HG02852 (cell line): ENCODE results near the gene CERS5.
"Not testable (repeated sequence)": the region's sequence is repeated elsewhere in the genome, so short reads cannot be mapped to it uniquely, and the experiment has no call there.

Experiments
- ATAC-seq: cut with Tn5 transposase; IDR thresholded peaks from one replicate; pipeline ENCODE4 v1.9.1; 2021; ENCODE audit warnings: mild to moderate bottlenecking, moderate library complexity; ENCODE audit not compliant: unreplicated experiment

Gene CERS5

DNA sequence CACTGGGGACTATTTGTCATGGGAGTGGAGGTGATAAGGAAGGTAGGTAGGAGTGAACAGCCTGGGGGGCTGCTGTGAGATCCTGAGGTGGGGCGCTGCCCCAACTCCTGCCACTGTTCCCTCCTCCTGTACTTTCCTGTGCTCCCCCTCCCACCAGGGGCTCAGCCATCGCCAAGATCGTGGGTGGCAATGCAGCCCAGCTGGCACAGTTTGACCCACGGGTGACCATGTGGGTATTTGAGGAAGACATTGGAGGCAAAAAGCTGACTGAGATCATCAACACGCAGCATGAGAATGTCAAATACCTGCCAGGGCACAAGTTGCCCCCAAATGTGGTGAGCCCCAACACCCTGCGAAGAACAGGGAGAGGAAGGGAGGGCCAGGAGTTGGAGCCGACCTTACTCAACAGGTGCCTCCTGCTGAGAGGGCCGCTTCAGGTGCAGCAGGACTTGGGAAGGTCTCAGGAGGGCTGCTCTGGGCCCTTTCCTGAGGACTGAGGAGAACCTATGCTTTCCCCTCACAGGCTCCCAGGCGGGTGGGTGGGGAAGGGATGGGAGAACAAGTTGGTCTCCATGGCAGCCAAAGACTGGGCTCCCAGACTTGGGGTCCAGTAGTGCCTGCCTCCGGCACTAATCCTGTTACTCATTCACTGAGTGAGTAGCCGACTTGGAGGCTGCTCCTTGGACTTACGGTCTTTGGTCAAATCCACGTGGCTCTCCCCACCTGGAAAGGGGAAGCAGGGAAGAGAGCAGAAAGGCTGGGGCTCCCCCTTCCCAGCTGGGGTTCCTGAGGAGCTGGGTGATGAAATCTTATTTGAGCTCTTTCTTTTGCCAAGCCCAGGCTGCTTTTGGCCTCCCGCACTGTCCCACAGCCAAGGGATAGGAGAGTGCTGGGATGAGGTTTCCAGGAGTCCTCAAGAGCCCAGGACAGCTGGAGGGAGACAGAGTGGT lies 62.5 kb downstream of the CERS5 start:
- ATAC-seq: no peak

DNA sequence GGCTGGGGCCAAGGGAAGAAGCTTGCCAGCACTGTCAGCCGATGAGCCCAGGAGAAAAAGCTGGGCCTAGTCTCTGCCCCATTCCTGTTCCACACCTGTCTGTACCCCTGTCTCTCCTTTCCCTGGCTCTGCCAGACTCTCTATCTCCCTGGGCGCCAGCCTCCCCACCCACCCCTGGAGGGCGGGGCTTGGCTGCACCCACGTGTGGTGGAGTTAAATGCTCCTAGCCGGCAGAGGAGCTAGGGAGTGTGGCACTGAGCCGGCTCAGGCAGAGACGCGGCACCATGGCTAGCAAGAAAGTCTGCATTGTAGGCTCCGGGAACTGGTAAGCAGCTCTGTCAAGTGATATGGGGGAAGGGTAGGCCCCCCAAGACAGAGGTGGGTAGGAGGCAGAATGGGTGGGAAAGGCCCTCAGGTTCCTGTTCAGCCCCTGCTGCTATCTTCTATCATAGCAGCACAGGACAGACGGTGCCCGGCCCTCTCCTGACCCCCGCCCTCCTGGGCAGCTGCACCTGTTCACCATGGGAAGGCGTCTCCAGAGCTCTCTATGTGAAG lies 63.3 kb downstream of the CERS5 start, which contains the start of gene GPD1:
TSS of gene GPD1 (plus strand) at position 242 of the 555 bp plus-strand sequence. CDS start at position 285, 43 bp downstream.
- ATAC-seq: no peak

DNA sequence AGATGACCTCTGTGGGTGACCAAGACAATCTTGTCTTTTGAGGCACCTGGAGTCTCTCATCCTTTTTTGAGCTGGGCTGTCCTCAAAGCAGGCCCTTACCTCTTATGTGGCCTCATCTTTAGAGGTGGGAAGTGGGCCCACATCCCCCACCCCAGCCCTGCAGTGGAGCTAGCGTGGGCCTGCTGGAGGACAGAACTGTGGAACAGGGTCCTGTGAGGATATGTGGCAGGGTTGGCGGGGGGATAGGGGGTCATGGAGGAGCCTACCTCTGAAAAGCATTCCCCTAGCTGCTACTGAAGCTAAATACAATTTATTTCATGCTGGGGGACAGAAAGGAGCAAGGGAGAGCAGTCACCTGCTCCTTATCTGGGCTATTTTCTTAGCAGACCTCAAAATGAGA lies 63.8 kb downstream of the CERS5 start:
- ATAC-seq: no peak

DNA sequence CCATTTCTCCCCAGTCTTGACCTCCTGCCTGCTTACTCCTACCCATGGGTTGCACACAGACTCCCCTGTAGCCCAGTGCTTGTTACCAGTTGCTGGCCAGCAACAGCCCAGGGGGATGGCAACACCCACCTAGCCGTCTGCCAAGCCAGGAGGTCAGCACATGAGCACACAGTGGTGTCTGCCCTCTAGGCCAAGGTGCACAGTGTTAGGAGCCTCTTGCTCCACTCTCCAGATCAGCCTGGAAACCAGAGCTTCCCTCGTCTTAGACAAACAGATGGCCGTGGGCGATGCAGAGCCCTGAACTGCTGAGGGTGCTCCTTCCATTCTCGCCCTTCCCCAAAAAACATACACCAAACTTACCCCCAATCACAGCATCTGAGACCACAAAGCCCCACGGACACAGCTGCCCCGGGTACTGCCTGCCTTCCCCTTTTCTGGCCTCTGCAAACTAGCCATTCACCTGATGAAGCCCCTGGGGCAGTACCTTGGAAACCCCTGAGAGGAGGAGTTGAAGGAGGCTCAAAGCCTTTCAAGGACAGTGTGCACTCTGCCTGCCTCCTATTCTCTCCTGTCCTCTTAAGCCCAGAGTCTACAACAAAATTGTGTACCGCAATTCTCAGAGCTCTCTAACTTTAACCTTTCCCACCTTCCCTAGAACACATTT lies 64.4 kb downstream of the CERS5 start:
- ATAC-seq: no peak

DNA sequence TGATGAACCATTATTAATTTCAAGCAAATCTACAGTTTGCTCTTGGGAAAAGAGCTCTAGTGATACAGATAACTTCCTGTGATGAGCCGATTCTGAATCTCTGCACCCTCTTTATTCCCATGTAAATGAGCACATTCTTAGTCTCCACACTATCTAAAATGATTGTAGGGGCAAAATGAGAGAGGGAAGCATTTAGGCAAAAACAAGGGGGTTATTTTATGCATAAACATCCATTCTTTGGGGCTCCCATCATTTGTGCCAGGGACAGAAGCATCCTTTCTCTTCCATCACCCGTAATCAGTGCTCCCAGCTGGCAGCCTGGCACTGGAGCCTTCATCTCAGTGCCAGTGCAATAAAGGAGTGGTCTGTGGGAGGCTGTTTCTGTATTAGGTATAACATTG lies 65.0 kb downstream of the CERS5 start:
- no peak for ATAC-seq

DNA sequence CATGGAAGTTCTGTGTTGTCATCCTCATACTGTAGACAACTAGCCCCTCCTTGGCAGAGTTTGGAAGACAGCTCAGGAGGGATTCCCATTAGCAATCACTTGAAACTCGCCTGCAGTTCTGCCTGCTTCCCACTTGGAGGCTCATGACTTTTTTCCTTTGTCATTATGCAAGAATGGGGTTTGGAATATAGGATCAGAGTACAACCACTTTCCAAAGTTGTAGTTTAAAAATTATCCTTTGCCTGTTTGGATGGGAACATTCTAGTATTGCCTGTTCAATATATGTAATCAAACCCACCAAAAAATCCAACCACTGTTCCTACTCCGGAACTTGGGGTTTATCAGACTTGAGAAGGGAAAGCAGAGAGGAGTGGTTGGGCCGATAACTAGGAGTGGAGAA lies 65.5 kb downstream of the CERS5 start:
- no peak for ATAC-seq

DNA sequence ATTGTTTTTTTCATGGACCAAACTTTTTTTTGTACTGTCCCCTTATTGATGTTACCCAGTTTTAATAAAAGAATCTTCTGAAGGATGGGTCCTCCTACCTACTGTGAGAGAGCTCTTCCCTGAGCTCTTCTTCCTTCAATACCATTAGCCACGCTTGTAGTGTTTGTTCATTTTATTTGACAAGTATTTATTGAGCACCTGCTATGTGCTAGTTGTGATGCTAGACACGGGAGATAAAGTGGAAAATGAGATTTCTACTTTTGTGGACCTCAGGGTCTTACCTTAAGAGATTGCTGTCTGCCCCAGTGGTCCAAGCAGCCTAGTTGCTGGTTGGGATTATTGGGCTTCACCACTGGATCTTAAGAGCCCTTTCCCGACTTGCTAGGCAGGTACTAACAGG lies 66.6 kb downstream of the CERS5 start:
- no peak for ATAC-seq

DNA sequence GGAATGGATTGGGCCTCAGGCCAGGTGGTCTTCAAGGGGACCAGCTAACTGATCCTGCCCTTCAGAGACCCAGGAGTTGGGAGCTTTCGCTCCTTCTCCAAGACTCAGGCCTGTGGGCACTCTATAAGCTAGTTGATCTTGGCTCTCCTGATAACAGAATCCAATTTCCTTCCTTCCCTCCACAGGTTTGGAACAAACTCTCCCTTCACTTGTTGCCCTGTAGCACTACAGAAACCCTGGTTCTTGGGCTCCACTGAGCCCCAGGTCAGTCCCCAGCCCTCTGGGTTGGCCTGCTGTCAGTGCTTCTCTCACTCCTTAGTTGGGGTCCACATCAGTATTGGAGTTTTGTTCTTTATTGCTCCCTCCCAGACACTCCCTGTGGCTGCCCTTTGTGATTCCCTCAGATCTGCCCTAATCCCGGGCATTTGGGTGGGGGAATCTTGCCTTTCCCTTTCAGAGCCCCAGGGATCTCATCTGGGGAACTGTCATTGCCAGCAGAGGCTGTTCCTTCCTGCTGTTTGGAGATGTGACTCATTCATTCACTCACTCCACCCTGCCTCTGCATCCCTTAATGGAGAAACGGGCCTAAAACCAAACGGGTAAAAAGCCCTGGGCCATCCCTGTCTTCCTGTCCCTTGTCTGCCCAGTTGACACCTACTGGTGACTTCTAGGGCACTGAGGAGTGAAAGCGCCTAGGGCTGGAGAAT lies 67.7 kb downstream of the CERS5 start:
- ATAC-seq: no peak

DNA sequence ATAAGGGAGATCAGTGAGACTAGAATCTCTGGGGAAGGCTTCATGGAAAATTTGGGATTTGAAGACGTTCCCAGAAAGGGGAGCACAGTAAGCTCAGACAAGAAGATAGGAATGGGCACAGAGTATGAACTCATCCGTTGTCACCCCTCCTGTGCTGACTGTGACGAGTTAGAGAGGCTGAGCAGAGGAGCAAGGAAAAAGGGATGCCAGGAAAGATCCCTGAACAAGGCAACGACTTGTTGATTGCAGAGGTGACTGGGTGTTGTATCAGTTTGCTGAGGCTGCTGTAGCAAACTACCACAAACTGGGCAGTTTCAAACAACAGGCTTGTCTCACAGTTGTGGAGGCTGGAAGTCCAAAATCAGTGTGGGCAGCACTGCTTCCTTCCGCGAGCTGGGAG lies 69.2 kb downstream of the CERS5 start:
- ATAC-seq: no peak

DNA sequence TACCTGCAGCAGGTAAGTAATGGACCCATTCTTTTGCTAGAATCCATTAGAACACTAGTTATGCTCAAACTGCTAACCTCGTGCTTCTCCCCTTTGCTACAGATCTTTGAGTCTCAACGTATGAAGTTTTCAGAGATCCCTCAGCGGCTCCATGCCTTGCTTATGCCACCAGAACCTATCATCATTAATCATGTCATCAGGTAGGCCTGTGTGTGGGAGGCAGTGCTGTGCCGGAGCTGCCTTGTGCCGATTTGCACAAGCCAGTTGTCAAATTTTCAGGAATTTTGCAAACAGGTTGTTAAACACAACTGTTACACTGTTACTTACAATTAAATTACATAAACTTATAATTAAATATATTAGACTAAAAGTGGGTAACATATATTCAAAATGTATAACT lies 76.8 kb downstream of the CERS5 start:
- ATAC-seq: no peak

DNA sequence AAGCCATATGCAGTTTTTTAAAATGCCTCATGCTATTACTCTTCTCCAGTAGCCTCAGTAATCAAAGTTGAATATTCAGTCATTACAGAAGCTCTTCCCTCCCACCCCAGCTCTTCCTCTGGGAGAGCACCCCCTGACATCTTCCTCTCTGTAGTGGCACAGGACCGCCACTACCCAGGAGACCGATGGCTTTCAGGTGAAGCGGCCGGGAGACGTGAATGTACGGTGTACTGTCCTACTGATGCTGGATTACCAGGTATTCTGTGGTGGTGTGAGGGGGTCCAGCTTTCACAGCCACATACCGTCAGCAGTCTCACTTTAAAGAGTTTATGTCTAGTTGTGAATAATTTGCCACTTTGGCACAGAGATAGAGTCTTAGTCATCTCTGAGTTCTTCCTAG lies 77.4 kb downstream of the CERS5 start:
- no peak for ATAC-seq

DNA sequence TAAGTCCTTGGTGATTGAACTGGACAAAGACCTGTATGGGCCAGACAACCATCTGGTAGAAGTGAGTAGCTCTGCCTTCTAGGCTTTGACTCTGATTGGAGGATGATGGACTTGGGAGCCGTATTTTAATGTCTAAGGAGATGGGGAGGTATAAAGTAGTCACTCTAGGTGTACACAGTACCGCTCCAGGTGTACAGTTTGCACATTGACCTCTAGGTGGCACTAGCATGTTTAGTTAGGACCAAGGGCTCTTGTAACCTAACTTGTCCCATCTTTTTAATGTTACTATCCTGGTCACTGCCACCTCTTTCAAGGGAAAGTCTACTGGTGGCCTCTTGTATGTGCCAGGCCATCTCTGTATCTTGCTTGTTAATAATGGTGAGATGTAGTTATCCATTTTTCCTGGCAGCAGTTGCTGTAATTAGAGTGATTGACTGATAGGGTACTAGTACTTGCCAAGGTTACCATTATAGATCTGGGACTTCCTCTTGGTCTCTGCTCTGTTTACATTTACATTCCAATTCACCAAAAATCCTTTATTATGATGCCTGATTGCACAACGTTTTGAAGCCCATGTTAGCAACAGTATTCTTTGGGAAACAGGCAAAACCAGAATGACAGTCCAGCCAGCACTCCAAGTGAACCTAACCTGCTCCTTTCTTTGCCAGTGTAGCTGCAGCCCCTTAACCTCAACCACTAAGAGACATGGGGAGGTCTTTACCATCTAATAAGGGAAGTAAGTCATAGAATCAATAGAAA lies 78.4 kb downstream of the CERS5 start:
- ATAC-seq: no peak

DNA sequence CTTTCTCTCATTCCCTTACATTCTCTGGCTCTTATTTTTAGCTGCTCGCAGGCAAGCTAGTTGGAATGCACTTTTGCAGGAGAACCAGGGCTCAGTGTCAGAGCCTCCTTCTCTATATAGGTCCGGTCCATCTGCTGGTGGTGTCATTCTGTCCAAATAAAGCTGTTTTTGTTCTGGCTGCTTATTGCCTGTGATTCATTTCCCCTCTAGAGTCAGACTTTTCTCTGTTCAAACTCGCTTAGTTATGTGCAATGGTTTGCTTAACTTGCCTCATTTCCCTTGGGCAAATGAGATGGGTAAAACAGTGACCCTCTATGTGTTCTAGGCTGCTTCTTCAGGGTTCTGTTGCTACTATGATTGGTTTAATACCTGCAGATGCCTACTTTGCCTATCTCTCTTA lies 79.2 kb downstream of the CERS5 start:
- ATAC-seq: no peak

DNA sequence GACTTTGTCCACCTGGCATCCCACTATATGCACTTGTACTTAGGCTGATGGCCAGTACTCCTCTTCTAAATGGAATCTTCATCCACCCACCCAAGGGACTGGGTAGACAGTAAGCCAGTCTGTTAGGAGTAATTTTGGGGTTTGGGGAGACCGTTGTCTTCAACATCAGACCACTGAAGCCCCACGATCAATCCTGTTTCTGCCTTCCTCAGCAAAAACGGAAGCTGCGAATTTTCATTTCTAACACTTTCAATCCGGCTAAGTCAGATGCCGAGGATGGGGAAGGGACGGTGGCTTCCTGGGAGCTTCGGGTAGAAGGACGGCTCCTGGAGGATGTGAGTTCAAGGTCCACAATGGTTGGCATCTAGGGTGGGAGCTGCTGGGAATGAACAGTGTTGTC lies 80.0 kb downstream of the CERS5 start:
- no peak for ATAC-seq

DNA sequence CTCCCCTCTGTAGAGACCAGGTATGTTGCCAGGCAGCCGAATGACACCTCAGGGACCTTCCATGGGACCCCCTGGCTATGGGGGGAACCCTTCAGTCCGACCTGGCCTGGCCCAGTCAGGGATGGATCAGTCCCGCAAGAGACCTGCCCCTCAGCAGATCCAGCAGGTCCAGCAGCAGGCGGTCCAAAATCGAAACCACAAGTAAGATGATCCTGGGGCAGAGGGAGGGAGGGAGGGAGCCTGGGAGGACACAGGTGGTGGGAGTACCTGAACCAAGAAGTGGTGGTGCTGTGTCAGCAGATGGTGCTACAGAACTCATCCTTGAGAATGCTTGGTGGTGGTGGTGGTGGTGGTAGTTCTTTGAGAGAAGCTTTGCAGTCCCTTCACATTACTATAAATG lies 81.0 kb downstream of the CERS5 start:
- ATAC-seq: no peak

DNA sequence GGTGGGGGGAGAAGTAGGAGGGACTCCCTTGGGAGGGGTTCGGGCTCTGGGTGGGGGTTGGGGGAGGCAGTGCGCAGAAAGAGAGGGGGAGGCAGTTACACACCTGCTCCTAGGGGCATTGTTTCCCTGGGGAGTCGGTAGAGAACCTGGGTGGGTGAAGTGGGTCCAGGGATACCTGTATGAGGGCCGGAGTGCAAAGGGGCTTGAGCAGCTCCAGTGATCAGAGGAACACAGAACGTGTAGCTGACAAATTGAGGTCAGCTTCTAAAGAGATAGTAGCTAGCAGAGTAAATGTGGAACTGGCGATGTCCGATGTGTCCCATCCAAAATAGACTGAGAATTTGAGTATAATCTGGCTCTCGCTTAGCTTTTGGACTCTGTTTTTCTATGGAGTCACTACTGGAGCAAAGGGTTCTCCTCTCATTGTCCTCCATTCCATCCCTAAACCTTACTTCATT lies 81.5 kb downstream of the CERS5 start:
- peak; percentile 3 for ATAC-seq

DNA sequence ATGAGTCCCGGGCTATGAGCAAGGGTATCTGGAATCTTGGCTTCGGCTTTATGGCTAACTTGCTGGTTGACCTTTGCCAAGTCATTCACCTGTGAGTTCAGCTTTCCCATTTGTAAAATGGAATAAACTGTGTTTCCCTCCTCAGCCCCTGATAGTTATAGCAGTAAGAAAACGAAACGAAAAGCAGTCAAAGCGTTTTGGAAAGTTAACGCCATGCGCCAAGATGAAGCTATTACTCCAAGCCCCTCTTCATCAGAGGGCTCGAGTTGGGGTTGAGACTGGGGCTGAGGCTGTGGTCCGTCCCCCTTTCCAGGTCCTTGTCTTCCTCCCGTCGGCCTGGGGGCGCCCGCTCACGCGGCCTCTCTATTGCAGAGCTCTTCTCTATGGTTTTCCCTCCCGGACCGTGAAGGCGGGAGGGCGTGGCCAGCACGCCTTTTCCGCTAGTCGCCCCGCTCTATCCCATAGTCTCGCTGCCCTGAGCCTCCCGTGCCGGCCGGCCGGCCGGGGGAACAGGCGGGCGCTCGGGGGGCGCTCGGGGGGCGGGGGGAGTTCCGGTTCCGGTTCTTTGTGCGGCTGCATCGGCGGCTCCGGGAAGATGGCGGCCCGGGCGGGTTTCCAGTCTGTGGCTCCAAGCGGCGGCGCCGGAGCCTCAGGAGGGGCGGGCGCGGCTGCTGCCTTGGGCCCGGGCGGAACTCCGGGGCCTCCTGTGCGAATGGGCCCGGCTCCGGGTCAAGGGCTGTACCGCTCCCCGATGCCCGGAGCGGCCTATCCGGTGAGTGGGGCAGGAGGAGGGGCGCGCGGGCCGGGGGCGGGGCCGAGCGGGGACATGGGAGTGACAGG lies 82.2 kb downstream of the CERS5 start, which contains the start of gene SMARCD1:
TSS of gene SMARCD1 (plus strand) at position 568 of the 840 bp plus-strand sequence. CDS start at position 596, 28 bp downstream.
- peak; percentile 89 for ATAC-seq

DNA sequence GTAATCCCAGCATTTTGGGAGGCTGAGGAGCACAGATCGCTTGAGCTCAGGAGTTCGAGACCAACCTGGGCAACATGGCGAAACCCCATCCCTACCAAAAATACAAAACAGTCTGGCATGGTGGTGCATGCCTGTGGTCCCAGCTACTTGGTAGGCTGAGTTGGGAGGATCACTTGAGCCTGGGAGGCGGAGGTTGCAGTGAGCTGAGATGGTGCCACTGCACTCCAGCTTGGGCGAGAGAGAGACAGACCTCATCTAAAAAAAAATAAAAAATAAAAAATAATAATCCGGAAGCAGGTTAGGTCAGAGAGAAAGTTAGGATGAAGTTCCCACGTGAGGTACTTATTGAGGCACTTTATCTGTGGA lies 82.8 kb downstream of the CERS5 start:
- ATAC-seq: not testable (repeated sequence)

DNA sequence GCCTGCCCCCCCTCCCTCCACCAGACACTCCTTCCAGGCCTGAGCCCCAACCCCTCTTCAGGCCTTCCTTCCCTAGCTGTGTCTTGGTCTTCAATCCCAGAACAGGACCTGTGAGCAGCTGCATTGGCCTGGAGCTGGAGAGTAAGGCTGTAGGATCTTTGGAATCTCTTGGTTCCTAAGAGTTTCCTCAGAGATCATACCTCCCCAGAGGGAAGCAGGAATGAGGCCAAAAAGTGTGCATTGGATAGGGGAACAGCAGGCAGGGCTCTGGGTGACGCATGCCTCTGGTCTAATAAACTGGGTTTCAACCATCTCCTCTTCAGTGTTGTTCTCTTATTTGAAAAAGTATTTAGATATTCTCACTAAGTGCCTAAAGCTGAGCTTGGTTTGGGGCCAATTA lies 83.9 kb downstream of the CERS5 start:
- no peak for ATAC-seq
